ENCODE results near the gene CNTNAP5. TPM values are rescaled to one million over a fixed set of nuclear protein-coding genes. Genes with fewer than 3 reads are reported as not detected.

The CNTNAP5 gene
- total and polyA plus RNA-seq, 2 donors (not counting 3 experiments of a cell fraction or from before 2014, with no cell fraction given), result not detected

DNA sequence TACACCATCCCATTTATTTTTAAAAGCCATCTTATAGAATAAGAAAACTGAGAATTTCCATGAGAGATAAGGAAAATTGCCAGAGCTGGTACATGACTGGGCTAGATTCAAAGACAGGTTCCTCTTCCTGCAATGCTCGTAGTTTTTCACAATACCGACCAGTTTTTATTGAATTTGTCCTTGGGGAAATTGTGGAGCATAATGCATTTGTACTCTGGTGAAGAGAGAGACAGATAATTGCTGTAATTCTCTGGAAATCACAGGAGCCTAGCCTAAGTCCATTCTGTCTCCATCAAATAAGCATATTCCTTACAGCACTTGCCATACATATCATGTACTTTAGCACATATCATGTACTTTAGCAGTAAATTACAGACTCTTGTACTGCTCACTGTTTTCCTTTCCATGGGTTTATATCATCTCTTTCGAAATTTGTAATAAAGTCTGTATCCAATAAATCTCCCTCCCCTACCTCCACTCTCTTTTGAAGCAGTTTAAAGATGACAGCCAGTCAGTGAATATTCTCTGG lies 355.2 kb downstream of the CNTNAP5 start:
- no peak for DNase-seq (ENCODE audit: low read depth, low spot score)
- no peak for TF ChIP-seq FOS (IDR thresholded peaks at IDR 0.05; ENCODE audit: borderline replicate concordance, insufficient read depth, low read length)
- no peak for TF ChIP-seq JUN (IDR thresholded peaks at IDR 0.05; ENCODE audit: borderline replicate concordance, insufficient read depth, insufficient read length, low read depth)
- TF ChIP-seq, protein P1, sequence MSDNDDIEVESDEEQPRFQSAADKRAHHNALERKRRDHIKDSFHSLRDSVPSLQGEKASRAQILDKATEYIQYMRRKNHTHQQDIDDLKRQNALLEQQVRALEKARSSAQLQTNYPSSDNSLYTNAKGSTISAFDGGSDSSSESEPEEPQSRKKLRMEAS (IDR thresholded peaks at IDR 0.05; ENCODE audit: insufficient read depth, insufficient read length), result no peak
- TF ChIP-seq POLR2AphosphoS5 (IDR thresholded peaks at IDR 0.05; ENCODE audit: insufficient read depth, low read depth, low read length), result no peak
- no peak for TF ChIP-seq EZH2 (IDR thresholded peaks at IDR 0.05; ENCODE audit: borderline replicate concordance, low read depth, low read length, severe bottlenecking)
- TF ChIP-seq GATA2 (IDR thresholded peaks at IDR 0.05; ENCODE audit: insufficient read depth, insufficient read length, low read depth, low read length), result no peak
- no peak for TF ChIP-seq POLR2A (IDR thresholded peaks at IDR 0.05; ENCODE audit: low read depth, low read length)
- TF ChIP-seq MYC (IDR thresholded peaks at IDR 0.05; ENCODE audit: low read depth, low read length), result no peak
- no peak for TF ChIP-seq CTCF (IDR thresholded peaks at IDR 0.05; ENCODE audit: extremely low read depth in 1 of 2, insufficient read depth in 1 of 2, low read depth in 1 of 2, low read length in 2 of 2)
- H3K9me1 ChIP-seq (replicated peaks; ENCODE audit: control insufficient read depth, extremely low read depth, insufficient read depth, low read length), result no peaks in the 10 kb centered on the region
- H3K9ac ChIP-seq (replicated peaks; ENCODE audit: extremely low read depth, insufficient read depth, low read length), result no peak overlapping the region
- no peak overlapping the region for H2AFZ ChIP-seq (ENCODE audit: low read depth, low read length)
- no peaks in the 10 kb centered on the region for H3K27me3 ChIP-seq (ENCODE audit: control insufficient read depth in 2 of 2, insufficient read depth in 2 of 2, low read length in 2 of 2)
- intact Hi-C loops (cut with micrococcal nuclease), result no loop called here
- H3K36me3 ChIP-seq (ENCODE audit: control insufficient read depth in 2 of 2, extremely low read depth in 1 of 2, insufficient read depth in 2 of 2, low read length in 2 of 2), result no peaks in the 10 kb centered on the region
- dilution Hi-C loops (cut with MboI; ENCODE audit: extremely low pct_ligation_motif_present, low sequenced_read_pairs), result no loop called here
- H3K9me3 ChIP-seq (replicated peaks; ENCODE audit: control insufficient read depth, insufficient read depth, low read length), result peaks cover 5% of the 10 kb centered on the region
- H3K4me2 ChIP-seq (ENCODE audit: insufficient read depth, low read length), result no peak overlapping the region
- no peak for FAIRE-seq
- POLR2A ChIA-PET, result no interaction called here
- BruUV-seq (replicated peaks), result no TSS peak
- no peaks in the 10 kb centered on the region for H3K4me1 ChIP-seq (ENCODE audit: control insufficient read depth, extremely low read depth, insufficient read depth, low read length)
- no peak overlapping the region for H3K27ac ChIP-seq (ENCODE audit: insufficient read depth, low read depth, low read length)
- no peaks in the 10 kb centered on the region for H3K79me2 ChIP-seq (ENCODE audit: control insufficient read depth, insufficient read depth, low read length)
- H4K20me1 ChIP-seq (replicated peaks; ENCODE audit: control insufficient read depth, extremely low read depth, insufficient read depth, low read length), result no peaks in the 10 kb centered on the region
- CTCF ChIA-PET, result no interaction called here
- H3K4me3 ChIP-seq (replicated peaks in 1 of 3; ENCODE audit: insufficient read depth in 1 of 3, low read depth in 1 of 3, low read length in 3 of 3), result no peak overlapping the region

Data from endothelial cell of umbilical vein (primary cell).